LNCaP clone FGC (cell line): ENCODE data around the gene CCNB1.
"Not testable (repeated sequence)": the region's sequence is repeated elsewhere in the genome, so short reads cannot be mapped to it uniquely, and the experiment has no call there.

Experiments
- DNase-seq: peaks from one replicate; pipeline ENCODE4 v3.0.0-alpha.2; 2011; ENCODE audit warnings: low read depth
- H3K4me3 ChIP-seq: 2 replicates; pipeline ENCODE4 v1.5.1; 2011; ENCODE audit warnings: mild to moderate bottlenecking, low read depth, low read length, control low read depth
- TF ChIP-seq, protein P1 (sequence below): IDR thresholded peaks from 2 replicates; pipeline ENCODE4 v1.5.1; 2012; ENCODE audit warnings: mild to moderate bottlenecking; ENCODE audit not compliant: control insufficient read depth, insufficient read depth; ENCODE audit errors: extremely low read depth

CCNB1 gene

DNA sequence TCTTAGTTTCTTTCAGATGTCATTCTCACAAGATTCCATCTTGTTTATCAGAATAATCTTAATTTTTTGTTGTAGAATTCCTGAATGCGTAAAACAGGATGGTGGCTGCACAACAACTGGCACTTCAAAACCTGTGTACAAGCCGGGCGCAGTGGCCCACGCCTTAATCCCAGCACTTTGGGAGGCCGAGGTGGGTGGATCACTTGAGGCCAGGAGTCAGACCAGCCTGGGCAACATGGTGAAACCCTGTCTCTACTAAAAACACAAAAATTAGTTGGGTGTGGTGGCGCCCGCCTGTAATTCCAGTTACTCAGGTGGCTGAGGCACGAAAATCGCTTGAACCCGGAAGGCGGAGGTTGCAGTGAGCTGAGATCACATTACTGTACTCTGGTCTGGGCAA lies 10.5 kb upstream of the CCNB1 start:
- DNase-seq, result no peak
- TF ChIP-seq, protein P1, sequence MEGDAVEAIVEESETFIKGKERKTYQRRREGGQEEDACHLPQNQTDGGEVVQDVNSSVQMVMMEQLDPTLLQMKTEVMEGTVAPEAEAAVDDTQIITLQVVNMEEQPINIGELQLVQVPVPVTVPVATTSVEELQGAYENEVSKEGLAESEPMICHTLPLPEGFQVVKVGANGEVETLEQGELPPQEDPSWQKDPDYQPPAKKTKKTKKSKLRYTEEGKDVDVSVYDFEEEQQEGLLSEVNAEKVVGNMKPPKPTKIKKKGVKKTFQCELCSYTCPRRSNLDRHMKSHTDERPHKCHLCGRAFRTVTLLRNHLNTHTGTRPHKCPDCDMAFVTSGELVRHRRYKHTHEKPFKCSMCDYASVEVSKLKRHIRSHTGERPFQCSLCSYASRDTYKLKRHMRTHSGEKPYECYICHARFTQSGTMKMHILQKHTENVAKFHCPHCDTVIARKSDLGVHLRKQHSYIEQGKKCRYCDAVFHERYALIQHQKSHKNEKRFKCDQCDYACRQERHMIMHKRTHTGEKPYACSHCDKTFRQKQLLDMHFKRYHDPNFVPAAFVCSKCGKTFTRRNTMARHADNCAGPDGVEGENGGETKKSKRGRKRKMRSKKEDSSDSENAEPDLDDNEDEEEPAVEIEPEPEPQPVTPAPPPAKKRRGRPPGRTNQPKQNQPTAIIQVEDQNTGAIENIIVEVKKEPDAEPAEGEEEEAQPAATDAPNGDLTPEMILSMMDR, result no peak
- no peak overlapping the region for H3K4me3 ChIP-seq

DNA sequence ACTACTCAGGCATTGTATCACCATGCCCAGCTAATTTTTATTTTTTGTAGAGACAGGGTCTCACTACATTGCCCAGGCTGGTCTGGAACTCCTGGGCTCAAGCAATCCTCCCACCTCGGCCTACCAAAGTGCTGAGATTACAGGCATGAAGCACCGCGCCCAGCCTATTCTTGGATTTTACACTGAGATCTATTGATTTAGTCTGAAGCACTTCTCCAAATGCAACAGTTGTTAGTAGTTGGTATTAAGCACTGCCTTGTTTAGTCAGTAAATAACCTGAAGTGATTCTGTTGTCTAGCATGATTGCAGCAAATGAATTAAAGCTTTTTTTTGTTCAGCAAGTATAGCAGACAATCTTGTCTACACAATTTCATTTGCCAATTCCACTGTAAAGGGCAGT lies 8.9 kb upstream of the CCNB1 start:
- no peak overlapping the region for H3K4me3 ChIP-seq
- no peak for DNase-seq
- TF ChIP-seq, protein P1, result no peak

DNA sequence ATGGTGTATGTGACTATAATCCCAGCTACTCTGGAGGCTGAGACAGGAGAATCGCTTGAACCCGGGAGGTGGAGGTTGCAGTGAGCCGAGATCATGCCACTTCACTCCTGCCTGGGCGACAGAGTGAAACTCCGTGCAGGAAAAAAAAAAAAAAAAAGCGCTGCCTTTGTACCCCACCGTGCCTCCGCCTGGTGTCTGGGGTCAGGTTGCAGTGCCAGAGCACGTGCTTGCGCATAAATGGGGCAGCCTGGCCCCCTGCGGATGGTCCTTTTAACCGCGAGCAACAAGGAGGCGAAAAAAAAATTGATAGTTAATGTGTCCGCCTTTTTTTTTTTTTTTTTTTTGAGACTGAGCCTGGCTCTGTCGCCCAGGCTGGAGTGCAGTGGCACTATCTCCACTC lies 6.3 kb upstream of the CCNB1 start:
- TF ChIP-seq, protein P1, result no peak
- no peak overlapping the region for H3K4me3 ChIP-seq
- DNase-seq, result no peak

DNA sequence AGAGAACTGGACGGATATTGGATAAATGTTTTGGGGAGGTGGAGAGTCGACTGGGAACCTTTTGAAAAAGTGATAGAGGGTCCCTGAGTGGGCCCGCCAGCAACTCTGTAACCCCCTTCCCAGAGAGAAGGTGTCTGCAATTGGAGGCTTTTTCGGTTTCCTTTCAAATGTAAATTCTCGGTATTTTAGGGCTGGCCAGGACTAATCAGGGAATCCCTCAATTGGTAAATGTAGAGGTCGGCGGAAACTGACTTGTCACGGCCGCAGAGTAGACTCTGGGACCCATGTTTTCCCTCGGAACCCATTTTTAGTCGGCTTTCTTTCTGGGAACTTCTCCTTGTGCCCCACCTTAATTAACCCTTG lies 524 bp downstream of the CCNB1 start:
- TF ChIP-seq, protein P1, result no peak
- H3K4me3 ChIP-seq, result peak overlapping the region; percentile 96
- no peak for DNase-seq

DNA sequence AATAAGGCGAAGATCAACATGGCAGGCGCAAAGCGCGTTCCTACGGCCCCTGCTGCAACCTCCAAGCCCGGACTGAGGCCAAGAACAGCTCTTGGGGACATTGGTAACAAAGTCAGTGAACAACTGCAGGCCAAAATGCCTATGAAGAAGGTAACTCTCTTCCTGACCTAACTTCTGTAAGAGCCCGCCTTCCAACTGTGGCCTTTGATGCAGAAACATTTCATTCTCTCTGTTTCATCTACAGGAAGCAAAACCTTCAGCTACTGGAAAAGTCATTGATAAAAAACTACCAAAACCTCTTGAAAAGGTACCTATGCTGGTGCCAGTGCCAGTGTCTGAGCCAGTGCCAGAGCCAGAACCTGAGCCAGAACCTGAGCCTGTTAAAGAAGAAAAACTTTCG lies 979 bp downstream of the CCNB1 start:
- TF ChIP-seq, protein P1, result no peak
- no peak for DNase-seq

DNA sequence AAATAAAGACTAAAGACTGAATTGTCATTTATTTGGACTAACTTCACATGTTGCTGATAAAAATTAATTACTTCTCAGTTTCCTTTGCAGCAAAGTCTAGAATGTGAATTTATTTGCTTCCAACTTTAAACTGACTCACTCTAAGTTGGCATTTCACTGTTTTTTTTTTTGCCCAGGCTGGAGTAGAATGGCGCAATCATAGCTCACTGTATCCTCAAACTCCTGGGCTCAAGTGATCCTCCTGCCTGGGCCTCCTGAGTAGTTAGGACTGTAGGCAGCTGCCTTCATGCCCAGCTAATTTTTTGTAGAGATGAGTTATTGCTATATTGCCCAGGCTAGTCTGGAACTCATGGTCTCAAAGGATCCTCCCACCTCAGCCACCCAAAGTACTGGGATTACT lies 3.5 kb downstream of the CCNB1 start:
- DNase-seq, result no peak
- TF ChIP-seq, protein P1, result no peak

More for the DNA sequence above, 979 bp downstream of the CCNB1 start:
- H3K4me3 ChIP-seq, result peak overlapping the region; percentile 96

DNA sequence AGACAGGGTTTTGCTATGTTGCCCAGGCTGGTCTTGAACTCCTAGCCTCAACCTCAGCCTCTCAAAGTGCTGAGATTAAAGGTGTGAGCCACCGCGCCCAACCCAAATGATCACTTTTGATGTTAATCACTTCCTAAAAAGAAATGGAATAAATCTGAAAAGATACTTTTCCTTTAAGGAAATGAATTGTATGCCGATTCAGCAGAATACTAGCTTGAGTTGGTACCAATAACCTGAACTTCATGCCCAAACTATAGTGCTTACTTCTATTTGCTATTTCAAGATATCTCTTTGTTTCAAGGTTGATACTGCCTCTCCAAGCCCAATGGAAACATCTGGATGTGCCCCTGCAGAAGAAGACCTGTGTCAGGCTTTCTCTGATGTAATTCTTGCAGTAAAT lies 4.0 kb downstream of the CCNB1 start:
- H3K4me3 ChIP-seq, result no peak overlapping the region
- DNase-seq, result no peak
- TF ChIP-seq, protein P1, result no peak

More for the DNA sequence above, 3.5 kb downstream of the CCNB1 start:
- no peak overlapping the region for H3K4me3 ChIP-seq

DNA sequence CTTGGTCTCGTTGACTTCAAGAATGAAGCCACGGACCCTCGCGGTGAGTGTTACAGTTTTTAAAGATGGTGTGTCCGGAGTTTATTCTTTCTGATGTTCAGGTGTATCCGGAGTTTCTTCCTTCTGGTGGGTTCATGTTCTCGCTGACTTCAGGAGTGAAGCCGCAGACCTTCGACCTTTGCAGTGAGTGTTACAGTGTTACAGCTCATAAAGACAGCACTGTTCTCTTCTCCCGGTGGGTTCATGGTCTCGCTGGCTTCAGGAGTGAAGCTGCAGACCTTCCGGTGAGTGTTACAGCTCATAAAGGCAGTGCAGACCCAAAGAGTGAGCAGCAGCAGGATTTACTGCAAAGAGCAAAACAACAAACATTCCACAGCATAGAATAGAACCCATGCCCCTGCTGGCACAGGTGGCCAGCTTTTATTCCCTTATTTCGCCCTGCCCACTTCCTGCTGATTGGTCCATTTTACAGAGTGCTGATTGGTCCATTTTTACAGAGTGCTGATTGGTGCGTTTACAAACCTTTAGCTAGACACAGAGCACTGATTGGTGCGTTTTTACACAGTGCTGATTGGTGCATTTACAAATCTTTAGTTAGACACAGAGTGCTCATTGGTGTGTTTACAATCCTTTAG lies 14.8 kb downstream of the CCNB1 start:
- not testable (repeated sequence) for DNase-seq, H3K4me3 ChIP-seq
